T-helper 2 cell (primary cell): Measurements from ENCODE around the gene AGPAT3.
"Not testable (repeated sequence)": the region's sequence is repeated elsewhere in the genome, so short reads cannot be mapped to it uniquely, and the experiment has no call there.

Source experiments
- DNase-seq, 5 experiments: peaks; one replicate each; pipeline versions ENCODE4 v3.0.0 to v3.0.0-alpha.2; 2012 to 2022

Gene AGPAT3

DNA sequence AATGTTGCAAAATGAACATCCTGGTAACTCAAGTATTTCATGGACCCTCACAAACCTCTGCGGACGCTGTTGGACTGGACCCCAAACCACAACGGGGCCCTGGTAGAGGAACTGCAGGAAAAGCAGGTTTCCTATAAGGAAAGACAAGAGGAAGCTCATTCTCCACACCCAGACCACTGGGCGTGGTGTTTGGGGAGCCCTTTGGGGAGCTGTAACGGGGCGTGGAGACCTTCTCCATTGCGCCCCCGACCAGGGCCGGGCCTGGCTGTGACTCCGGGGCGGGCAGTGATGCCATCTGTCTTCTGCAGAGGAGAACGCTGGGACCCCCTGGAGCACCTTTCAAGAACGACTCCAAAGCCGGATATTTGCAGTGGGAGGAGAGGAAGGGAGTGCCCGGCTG lies 30.0 kb upstream of the AGPAT3 start:
- no peak for DNase-seq

DNA sequence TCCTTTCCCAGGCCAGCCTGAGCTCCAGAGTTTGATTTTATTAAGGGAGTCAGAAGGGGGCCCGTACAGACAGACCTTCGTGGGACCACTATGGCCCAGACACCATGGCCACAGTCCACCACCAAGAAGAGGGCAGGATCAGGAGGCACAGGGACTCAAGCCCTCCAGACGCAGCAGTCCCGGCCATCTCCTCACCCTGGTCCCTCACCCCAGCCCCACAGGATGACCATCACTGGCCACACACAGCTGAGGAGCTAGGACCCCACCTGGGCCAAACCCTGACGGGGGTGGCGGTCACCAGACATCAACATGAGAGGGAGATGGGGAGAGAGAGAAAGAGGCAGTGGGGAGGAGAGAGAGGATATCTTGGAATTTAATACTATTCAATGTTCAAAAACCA lies 29.2 kb upstream of the AGPAT3 start:
- DNase-seq = no peak

DNA sequence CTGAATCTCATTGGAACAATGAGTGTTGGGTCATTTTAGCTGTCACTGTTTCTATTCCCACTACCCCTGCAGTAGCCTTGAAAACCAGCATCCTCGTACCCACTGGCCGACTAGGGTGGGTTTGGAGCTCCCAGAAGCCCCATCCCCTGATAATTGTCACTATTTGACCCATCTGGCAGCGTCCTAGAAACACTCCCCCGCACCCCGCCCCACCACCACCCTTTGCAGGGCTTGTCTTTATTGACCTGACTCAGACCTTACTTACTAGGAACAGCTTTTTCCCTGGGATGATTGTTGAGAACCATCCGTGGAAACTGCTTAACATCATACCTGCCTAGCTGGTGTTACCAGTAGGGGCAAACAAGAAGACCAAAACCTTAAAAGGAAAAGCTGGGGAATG lies 28.4 kb upstream of the AGPAT3 start:
- no peak for DNase-seq

DNA sequence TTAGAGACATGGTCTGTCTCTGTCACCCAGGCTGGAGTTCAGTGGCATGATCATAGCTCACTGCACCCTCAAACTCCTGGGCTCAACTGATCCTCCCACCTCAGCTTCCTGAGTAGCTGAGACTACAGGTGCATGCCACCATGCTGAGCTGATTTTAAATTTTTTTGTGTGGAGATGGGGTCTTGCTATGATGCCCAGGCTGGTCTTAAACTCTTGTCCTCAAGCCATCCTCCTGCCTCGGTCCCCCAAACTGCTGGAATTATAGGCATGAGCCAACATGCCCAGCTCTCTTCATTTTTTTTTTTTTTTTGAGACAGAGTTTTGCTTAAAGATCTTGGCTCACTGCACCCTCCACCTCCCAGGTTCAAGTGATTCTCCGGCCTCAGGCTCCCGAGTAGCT lies 24.8 kb upstream of the AGPAT3 start:
- no peak for DNase-seq

DNA sequence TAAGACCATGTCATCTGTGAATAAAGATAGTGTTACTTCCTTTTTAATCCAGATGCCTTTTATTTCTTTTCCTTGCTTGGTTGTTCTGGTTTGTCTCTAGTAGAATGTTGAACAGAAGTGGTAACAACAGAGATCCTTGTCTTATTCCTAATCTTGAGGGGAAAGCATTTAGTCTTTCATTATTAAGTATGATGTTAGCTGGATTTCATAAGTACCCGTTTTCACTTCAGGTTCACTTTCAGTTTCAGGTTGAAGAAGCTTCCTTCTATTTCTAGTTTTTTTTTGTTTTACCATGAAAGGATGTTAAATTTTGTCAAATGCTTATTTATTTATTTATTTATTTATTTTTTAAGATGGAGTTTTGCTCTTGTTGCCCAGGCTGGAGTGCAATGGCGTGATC lies 22.3 kb upstream of the AGPAT3 start:
- peak in 1 of 5 experiments; percentile 76 for DNase-seq

DNA sequence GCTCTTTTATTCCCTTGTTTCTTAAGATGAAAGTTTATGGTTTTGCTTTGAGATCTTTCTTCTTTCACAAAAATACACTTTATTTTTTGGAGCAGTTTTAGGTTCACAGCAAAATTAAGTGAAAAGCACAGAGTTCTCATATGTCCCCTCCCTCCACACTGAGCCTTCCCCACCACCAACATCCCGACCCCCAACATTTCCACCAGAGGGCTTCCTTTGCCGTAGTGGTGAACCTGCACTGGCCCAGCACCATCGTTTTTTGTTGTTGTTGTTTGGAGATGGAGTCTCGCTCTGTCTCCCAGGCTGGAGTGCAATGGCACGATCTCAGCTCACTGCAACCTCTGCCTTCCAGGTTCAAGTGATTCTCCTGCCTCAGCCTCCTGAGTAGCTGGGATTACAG lies 20.1 kb upstream of the AGPAT3 start:
- DNase-seq = not testable (repeated sequence)

DNA sequence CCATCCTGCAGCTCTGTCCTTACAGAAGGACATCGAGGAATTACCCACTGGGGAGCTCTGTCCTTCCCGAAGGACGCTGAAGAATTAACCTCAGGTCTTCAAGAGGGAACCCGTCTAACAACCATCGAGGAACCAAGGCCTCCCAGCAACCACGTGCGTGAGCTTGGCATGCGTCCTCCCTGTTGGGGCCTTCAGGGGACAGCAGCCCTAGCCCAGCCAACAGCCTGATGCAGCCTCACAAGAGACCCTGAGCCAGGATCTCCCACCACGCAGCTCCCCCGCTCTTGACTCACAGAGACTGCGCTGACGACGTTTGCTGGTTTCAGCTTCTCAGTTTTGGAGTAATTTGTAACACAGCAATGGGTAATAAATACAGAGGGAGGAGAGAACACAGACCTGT lies 19.6 kb upstream of the AGPAT3 start:
- DNase-seq = no peak

DNA sequence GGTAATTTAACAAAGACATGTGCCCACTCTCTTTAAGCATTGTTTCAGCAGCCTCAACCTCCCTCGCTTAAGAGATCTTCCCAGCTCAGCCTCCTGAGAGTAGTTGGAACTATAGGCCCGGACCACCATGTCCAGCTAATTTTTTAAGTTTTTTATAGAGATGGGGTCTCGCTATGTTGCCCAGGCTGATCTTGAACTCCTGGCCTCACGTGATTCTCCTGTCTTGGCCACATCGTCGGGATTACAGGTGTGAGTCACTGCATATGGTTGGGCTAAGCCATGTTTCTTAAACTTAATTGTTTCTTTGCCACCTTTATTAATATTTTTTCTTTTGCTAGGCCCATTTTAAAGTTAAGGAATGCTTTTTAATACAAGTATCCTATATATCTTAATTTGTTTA lies 18.6 kb upstream of the AGPAT3 start:
- no peak for DNase-seq

DNA sequence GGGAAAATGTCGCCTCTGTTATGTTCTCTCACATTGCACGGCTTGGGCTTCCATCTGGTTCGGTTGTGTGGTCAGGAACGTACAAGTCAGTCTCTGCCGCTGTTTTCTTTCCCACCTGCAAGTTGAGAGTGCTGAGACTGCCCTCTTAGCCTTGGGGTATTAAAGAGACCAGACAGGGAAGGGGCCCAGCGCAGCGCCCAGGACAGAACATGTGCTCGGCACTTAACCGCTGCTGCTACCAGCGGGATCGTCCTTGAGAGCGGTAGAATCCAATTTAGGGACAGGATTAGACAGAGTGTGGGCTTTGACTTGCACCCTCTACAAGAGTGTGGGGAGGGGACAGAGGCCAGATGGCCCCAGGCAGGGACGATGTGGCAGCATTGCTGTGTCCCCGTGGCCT lies 17.7 kb upstream of the AGPAT3 start:
- no peak for DNase-seq

DNA sequence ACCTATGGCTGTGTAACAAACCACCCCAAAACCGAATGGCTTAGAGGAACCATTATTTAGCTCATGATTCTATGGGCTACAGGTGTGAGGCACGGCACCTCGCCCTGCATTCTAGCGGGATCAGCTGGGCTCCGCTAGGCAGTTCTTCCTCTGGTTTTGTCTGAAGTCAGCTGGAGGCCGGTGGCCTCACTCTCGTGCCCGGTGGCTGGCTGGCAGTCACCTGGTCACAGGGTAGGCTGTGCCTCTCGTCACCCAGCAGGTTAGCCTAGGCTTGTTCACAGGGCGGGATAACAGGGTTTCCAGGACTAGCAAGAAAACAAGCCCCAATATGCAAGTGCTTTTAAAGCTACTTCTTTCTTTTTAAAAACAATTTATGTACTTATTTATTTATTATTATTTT lies 16.3 kb upstream of the AGPAT3 start:
- DNase-seq = no peak

DNA sequence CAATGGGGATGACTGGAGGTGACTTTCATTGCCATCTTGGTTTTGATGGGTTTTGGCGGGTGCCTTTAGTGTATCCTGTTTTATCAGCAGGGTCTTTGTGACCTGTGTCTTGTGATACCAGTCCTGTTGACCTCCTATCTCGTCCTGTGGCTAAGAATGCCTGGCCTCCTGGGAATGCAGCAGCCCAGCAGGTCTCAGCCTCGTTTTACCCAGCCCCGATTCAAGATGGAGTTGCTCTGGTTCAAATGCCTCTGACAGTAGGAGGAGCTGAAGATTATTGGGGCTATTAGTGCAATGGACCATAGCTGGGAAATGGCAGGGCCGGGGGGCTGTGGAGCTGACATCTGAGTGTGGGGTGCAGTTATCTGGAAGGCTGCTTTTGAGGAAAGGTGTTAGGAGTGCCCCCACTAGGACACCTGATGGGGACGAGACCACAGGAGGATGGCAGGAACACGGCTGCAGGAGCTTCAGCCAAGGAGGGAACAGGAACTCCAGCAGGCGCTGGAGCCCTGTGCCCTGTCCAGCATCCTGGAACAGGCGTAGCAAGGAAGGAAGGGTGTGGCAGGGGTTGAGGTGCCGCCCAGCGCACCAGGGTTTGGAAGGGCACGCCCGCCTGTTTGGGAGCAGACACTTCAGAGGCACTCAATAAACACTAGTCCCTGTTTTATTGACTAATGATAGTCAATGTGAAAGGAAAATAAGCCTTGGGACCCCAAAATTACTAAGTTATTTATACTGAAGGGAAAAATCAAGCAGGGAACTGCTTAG lies 15.3 kb upstream of the AGPAT3 start:
- no peak for DNase-seq

DNA sequence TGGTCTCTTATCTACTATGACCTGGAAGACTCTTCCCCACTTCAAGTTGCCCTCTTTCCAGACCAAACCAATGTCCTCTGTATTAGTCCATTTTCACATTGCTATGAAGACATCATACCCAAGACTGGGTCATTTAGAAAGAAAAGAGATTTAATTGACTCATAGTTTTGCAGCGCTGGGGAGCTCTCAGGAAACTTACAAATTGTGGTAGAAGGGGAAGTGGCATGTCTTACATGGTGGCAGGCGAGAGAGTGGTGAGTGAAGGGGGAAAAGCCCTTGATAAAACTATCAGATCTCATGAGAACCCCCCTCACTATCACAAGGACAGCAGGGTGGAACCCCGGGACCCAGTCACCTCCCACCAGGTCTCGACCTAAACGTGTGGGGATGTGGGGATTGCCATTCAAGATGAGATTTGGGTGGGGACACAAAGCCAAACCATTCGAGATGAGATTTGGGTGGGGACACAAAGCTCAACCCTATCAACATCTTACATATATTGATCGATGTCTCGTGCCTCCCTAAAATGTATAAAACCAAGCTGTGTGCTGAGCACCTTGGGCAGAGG lies 14.2 kb upstream of the AGPAT3 start:
- peak in 1 of 5 experiments; percentile 39 for DNase-seq

DNA sequence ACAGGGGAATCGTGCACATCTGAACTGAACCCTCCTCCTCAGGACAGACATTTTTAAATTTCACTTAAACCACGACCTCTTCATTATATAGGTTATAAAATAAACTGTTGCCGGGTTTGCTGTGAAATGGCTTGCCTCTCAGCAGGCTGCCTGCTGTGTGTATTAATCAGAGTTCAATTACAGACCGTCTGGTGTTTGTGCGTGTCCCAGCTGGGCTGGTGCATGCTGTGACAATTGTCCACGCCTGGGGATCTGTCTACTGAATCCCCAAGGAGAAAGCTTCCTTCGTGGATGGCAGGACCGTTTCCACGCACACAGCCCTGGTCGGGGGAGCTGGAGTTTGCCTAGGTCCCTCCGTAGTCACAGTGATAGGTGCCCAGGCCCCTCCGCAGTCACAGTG lies 13.4 kb upstream of the AGPAT3 start:
- DNase-seq = no peak

DNA sequence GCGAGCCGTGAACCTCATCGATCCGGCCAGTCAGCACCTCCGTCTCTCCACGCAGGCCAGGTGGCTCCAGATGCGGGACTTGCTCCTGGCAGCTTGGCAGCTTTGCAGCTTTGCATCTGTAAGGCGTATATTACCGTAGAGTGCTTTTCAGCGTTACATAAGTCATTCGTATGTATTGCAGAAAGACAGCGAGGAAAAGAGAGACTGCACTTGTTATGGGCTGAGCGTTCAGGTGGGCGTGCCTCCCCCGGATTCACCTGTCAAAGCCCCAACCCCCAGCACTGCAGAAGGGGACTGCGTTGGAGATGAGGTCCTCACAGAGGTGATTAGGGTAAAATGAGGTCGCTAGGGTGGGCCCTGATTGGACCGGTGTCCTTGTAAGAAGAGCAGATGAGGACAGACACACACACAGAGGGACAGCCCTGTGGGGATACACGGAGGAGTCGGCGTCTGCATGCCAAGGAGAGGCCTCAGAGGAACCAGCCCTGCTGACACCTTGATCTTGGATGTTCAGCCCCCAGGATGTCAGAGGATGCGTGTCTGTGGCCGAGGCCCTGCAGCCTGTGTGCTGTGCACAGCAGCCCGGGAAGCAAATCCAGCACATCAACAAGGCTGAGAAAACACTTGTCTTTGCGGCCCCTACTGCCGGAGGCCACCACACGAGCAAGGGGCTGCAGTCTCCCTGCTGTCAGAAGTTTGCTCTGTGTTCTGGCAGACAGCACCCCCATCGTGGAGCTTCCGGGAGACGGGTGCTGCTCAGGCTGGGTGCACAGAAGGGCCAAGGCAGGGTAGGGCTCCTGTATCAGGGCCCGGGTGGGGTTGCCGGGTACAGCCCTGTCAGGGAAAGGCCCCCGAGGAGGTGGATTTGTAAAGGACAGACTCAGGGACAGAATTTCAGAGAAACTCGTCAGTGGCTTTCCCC lies 10.9 kb upstream of the AGPAT3 start:
- no peak for DNase-seq

DNA sequence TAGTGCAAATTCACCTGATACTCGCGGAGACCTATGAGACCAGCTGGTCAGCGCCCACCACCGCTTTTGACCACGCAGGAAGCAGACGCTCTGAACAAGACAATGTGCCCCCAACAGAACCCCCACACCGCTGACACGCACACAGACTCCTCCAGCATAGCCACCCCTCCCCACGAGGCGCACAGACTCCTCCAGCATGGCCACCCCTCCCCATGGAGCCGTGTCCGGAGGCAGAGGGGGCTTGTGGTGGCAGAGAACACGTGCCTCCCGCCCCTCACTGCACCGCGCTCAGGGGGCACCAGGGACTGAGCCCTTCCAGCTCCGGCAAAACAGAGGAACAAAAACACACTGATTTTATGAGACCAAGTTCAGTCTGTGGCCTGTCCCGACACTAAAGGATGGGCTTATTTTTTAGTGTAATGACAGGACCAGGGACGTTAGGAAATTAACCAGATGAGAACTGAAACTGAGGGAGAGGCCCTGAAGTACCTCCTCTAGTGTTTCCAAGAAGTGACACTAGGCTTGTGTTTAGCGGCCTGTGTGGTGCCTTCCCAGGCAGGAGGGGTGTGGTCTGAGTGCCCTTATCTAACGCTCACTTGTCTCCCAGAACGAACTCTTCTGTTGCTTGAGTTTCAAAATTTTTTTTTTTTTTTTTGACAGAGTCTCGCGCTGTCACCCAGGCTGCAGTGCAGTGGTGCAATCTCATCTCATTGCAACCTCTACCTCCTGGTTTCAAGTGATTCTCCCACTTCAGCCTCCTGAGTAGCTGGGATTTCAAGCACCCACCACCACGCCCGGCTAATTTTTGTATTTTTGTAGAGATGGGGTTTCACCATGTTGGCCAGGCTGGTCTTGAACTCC lies 10.0 kb upstream of the AGPAT3 start:
- DNase-seq = peak in 1 of 5 experiments; percentile 95

DNA sequence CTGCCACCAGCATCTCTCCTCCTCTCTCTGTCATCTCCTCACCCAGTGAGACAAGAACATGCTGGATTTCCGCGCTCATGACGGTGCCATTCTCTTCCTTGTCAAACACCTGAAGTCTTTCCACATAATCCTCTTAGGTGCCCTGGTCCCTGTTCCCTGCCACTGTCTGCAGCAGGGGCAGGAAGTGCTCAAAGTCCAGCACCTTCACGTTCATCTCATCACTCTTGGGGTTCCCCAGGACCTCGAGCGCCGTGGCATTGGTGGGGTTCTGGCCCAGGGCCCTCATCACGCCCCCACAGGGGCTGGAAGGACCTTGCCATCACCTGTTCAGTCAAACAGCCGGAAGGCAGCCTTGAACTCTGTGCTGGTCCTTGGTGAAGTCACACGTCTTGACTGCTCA lies 9.1 kb upstream of the AGPAT3 start:
- no peak for DNase-seq

DNA sequence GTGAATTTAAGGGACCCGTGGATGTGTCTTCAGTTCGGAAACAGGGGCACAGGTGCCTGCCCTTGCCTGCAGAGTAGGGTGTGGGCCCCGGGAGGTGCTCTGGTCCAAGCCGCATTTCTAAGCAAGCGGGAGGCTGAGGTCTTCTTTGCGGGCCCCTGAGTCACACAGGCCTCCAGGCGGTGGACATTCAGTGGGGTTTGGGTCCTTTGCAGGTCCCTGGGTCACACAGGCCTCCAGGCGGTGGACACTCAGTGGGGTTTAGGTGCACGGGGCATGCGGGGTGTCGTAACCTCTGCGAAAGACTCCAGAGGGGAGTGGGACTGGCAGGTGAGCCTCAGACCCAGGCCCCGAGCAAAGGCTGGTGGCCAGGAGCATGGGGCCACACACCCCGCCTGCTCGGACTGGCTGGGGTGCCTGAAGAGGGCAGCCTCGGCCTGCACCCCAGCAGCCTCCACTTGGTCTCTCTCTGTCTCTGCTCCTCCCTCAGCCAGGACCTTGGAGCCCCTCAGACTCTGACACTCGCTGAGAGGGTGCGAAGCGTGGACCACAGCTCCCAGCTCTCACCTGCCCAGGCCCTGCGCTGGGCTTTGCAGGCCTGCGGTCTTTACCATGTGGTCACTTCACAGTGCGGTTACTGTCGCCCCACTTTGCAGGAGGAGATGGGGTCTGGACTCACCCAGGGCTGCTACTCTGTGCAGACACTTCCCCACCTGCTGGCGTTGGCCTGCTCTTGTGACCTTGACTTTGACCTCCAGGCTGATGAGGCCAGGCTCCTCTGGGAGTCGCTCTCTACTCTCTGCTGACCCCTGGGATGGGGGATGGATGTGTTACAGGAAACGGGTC lies 6.0 kb upstream of the AGPAT3 start:
- no peak for DNase-seq

DNA sequence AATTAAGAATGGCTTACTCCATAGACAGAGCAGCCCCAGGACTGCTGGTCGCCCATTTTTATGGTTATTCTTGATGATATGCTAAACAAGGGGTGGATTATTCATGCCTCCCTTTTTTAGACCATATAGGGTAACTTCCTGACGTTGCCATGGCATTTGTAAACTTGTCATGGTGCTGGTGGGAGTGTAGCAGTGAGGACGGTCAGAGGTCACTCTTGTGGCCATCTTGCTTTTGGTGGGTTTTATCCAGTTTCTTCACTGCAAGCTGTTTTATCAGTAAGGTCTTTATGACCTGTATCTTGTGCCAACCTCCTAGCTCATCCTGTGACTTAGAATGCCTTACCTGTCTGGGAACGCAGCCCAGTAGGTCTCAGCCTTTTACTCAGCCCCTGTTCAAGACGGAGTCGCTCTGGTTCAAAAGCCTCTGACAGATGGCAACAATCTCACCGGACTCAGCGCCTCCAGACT lies 5.2 kb upstream of the AGPAT3 start:
- no peak for DNase-seq

DNA sequence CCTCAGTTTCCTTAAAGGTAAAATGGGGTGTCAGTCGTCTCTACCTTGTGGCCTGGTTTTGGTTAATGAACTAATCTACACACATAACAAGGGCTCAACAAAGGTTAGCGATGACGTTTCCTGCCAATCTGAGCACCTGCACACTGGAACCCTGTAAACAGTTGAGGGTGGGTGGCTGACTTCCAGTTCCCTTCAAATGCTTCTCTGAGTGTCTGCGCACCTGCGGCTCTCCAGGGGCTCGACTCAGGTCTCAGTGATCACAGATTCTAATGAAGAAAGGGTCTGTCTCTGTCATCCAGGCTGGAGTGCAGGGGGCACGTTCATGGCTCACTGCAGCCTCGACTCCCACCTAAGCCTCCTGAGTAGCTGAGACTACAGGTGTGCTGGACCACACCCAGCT lies 3.3 kb upstream of the AGPAT3 start:
- DNase-seq = no peak

DNA sequence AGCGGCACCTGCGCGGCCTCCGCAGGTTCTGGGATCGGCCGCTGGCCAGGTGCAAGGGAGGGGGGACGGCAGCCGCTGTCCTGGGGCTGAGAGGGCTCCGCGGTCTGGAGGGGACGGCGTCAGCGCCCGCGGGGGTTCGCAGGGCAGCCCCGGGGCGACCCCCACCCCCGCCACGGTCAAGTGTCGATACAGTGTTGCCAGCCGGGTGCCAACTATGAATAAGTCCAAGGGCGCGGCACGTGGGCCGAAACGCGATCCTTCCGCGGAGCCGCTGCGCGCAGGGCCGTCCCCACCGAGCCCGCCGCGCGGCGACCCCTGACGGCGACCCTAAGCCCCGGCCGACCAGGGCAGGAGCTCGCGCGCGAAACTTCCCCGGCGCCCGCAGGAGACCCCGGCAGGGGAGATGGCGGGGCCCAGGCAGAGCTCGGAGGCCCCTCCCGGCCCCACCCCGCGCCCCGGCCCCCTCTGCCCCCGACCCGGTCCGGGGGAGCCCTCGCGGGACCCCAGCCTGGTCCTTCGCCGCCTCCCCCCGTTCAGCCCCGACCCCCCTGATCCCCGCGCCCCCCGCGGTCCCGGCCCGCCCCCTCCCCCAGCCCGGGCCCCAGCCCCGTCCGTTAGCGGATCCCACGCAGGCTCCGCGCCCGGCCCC lies 586 bp upstream of the AGPAT3 start:
- peak in 2 of 5 experiments; percentile 21 to 62 for DNase-seq
